ENCODE results near the gene PPP2R5C. TPM values are rescaled to one million over a fixed set of nuclear protein-coding genes. Genes with fewer than 3 reads are reported as not detected.

The PPP2R5C gene
- total RNA-seq, 1 donor from 2014 or later, result 60.3 TPM

- no peak for DNase-seq (ENCODE audit: low read depth in 2 of 2)
Measured at GRCh38 chr14:101813833-101814232, 52.3 kb downstream of the PPP2R5C start.

GRCh38 chr14:101814934-101815333 is 53.4 kb downstream of the PPP2R5C start:
- DNase-seq (ENCODE audit: low read depth in 2 of 2), result no peak

- no peak for DNase-seq (ENCODE audit: low read depth in 2 of 2)
Measured at GRCh38 chr14:101815994-101816393, 54.5 kb downstream of the PPP2R5C start.

GRCh38 chr14:101817501-101818001 is 56.0 kb downstream of the PPP2R5C start:
- DNase-seq (ENCODE audit: low read depth in 2 of 2), result no peak

- no peak for DNase-seq (ENCODE audit: low read depth in 2 of 2)
Measured at GRCh38 chr14:101819251-101819990, 57.9 kb downstream of the PPP2R5C start.

- no peak for DNase-seq (ENCODE audit: low read depth in 2 of 2)
Measured at GRCh38 chr14:101820283-101820798, 58.8 kb downstream of the PPP2R5C start.

- no peak for DNase-seq (ENCODE audit: low read depth in 2 of 2)
Measured at GRCh38 chr14:101821528-101821927, 60.0 kb downstream of the PPP2R5C start.

GRCh38 chr14:101823066-101823465 is 61.6 kb downstream of the PPP2R5C start:
- no peak for DNase-seq (ENCODE audit: low read depth in 2 of 2)

GRCh38 chr14:101823511-101824120 is 62.1 kb downstream of the PPP2R5C start:
- no peak for DNase-seq (ENCODE audit: low read depth in 2 of 2)

GRCh38 chr14:101824339-101824727 is 62.8 kb downstream of the PPP2R5C start:
- DNase-seq (ENCODE audit: low read depth in 2 of 2), result no peak

GRCh38 chr14:101825797-101826196 is 64.3 kb downstream of the PPP2R5C start:
- DNase-seq (ENCODE audit: low read depth in 2 of 2), result no peak

- no peak for DNase-seq (ENCODE audit: low read depth in 2 of 2)
Measured at GRCh38 chr14:101826351-101826750, 64.8 kb downstream of the PPP2R5C start.

GRCh38 chr14:101827286-101827685 is 65.8 kb downstream of the PPP2R5C start:
- DNase-seq (ENCODE audit: low read depth in 2 of 2), result no peak

GRCh38 chr14:101828046-101828445 is 66.5 kb downstream of the PPP2R5C start:
- DNase-seq (ENCODE audit: low read depth in 2 of 2), result no peak

- DNase-seq (ENCODE audit: low read depth in 2 of 2), result no peak
Measured at GRCh38 chr14:101830271-101830670, 68.8 kb downstream of the PPP2R5C start.

- DNase-seq (ENCODE audit: low read depth in 2 of 2), result no peak
Measured at GRCh38 chr14:101833045-101833444, 71.5 kb downstream of the PPP2R5C start.

- no peak for DNase-seq (ENCODE audit: low read depth in 2 of 2)
Measured at GRCh38 chr14:101834397-101834796, 72.9 kb downstream of the PPP2R5C start.

- no peak for DNase-seq (ENCODE audit: low read depth in 2 of 2)
Measured at GRCh38 chr14:101834800-101835547, 73.5 kb downstream of the PPP2R5C start.

GRCh38 chr14:101835566-101835965 is 74.1 kb downstream of the PPP2R5C start:
- no peak for DNase-seq (ENCODE audit: low read depth in 2 of 2)

GRCh38 chr14:101836135-101836534 is 74.6 kb downstream of the PPP2R5C start:
- peak; percentile 33 to 46 for DNase-seq (ENCODE audit: low read depth in 2 of 2)

GRCh38 chr14:101838476-101838875 is 77.0 kb downstream of the PPP2R5C start:
- no peak for DNase-seq (ENCODE audit: low read depth in 2 of 2)

- no peak for DNase-seq (ENCODE audit: low read depth in 2 of 2)
Measured at GRCh38 chr14:101839236-101839635, 77.7 kb downstream of the PPP2R5C start.
